ENCODE measurements around the gene UTP20.

DNA sequence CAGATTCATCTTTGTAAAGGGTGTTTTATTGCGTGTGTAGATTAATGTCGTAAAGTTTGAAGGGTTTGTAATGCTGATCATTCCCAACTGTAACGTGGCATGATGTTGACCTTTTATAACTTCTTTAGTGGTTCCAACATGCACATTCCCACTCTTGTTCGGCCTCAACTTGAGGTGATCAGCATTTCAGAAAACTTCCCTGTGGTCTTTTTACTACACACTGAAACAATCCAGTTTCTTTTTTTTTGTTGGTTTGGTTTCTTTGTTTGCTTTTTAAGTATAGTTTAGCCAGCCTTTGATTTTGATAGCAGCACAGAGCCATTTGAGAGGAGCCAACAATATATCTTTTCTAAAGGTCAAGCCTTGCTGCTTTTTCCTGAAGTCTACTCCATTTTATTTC is 22.8 kb downstream of the UTP20 start:
- TF ChIP-seq, protein P1, sequence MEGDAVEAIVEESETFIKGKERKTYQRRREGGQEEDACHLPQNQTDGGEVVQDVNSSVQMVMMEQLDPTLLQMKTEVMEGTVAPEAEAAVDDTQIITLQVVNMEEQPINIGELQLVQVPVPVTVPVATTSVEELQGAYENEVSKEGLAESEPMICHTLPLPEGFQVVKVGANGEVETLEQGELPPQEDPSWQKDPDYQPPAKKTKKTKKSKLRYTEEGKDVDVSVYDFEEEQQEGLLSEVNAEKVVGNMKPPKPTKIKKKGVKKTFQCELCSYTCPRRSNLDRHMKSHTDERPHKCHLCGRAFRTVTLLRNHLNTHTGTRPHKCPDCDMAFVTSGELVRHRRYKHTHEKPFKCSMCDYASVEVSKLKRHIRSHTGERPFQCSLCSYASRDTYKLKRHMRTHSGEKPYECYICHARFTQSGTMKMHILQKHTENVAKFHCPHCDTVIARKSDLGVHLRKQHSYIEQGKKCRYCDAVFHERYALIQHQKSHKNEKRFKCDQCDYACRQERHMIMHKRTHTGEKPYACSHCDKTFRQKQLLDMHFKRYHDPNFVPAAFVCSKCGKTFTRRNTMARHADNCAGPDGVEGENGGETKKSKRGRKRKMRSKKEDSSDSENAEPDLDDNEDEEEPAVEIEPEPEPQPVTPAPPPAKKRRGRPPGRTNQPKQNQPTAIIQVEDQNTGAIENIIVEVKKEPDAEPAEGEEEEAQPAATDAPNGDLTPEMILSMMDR (IDR thresholded peaks at IDR 0.05), result no peak
- TF ChIP-seq POLR2A (IDR thresholded peaks at IDR 0.05; ENCODE audit: low read depth) (no peak), EP300 (IDR thresholded peaks at IDR 0.05) (no peak), POLR2AphosphoS5 (IDR thresholded peaks at IDR 0.05) (no peak)
